H1 (cell line): ENCODE data around the gene ANKS1B. TPM values are rescaled to one million over a fixed set of nuclear protein-coding genes. Genes with fewer than 3 reads are reported as not detected.
A peak's percentile ranks its signal among the peaks of the same experiment; 100 is the strongest.

Experiments
- ASH2L ChIP-seq: fragments of 200-600, 300-600 bp; sonication (generic); IDR thresholded peaks from one replicate; pipeline ENCODE4 v1.7.1; 2017; ENCODE audit warnings: low read length
- CBX8 ChIP-seq: fragments of 300-800, 300-1000 bp; sonication (generic); IDR thresholded peaks from 2 replicates; pipeline ENCODE4 v1.7.1; 2016; ENCODE audit warnings: low read depth, low read length, borderline replicate concordance
- E2F6 ChIP-seq: IDR thresholded peaks from 2 replicates; pipeline ENCODE4 v1.6.1; 2012; ENCODE audit warnings: inconsistent platforms
- JUN ChIP-seq: IDR thresholded peaks from 2 replicates; pipeline ENCODE4 v1.6.1; 2011; ENCODE audit warnings: low read depth, mild to moderate bottlenecking, improper control_type of control experiment, low read length
- JUND ChIP-seq: IDR thresholded peaks from 2 replicates; pipeline ENCODE4 v1.6.1; 2011; ENCODE audit warnings: mild to moderate bottlenecking, improper control_type of control experiment, low read length
- KDM4A ChIP-seq: IDR thresholded peaks from one replicate; pipeline ENCODE4 v1.7.1; 2012; ENCODE audit warnings: low read depth, mild to moderate bottlenecking, moderate library complexity, low read length, inconsistent platforms; ENCODE audit not compliant: severe bottlenecking
- PHF8 ChIP-seq: fragments of 200-600 bp; sonication (generic); conservative IDR thresholded peaks from 2 replicates; pipeline ENCODE4 v1.7.1; 2012; ENCODE audit warnings: low read depth, mild to moderate bottlenecking, inconsistent platforms, low read length, moderate library complexity
- POU5F1 ChIP-seq: IDR thresholded peaks from 2 replicates; pipeline ENCODE4 v1.6.1; 2011; ENCODE audit warnings: low read depth, mild to moderate bottlenecking, low read length, moderate library complexity
- RAD21 ChIP-seq, 2 experiments: IDR thresholded peaks in 1 of 2; conservative IDR thresholded peaks in 1 of 2; 2 replicates each; pipeline ENCODE4 v1.6.1; 2011; ENCODE audit warnings: low read depth in 2 of 2, low read length in 2 of 2, improper control_type of control experiment in 1 of 2, inconsistent platforms in 1 of 2, mild to moderate bottlenecking in 1 of 2, moderate library complexity in 1 of 2
- RBBP5 ChIP-seq: IDR thresholded peaks from 2 replicates; pipeline ENCODE4 v1.7.1; 2012; ENCODE audit warnings: low read depth, mild to moderate bottlenecking, inconsistent platforms, low read length, moderate library complexity, borderline replicate concordance
- SP2 ChIP-seq: IDR thresholded peaks from 2 replicates; pipeline ENCODE4 v1.6.1; 2012; ENCODE audit warnings: mild to moderate bottlenecking, low read length, inconsistent platforms
- SUZ12 ChIP-seq: fragments of 200-600 bp; sonication (generic); IDR thresholded peaks from 2 replicates; pipeline ENCODE4 v1.6.1; 2012; ENCODE audit warnings: mild to moderate bottlenecking, inconsistent platforms, low read length, moderate library complexity, mixed read lengths
- polyA plus RNA-seq, 7 experiments: library from polyadenylated mRNA; depleted of rRNA in 3 of 7; stranded (reverse) in 5 of 7; unstranded in 2 of 7; fragments of >200 nt in 5 of 7; fragments of 200-250 nt in 2 of 7; gene quantifications; 1 replicate in 5 of 7; 2 replicates in 1 of 7; 4 replicates in 1 of 7; pipeline versions ENCODE4 v1.2.1 to v1.2.3, GENCODE V29; 2011 to 2013; ENCODE audit warnings: missing spikeins in 2 of 7, mixed read lengths in 2 of 7
- total RNA-seq: library from RNA; stranded (reverse); fragmentation: NEBNext Ultra II Directional; extraction: Animal tissue kit (Norgen Biotek cat#: 25700); gene quantifications from 2 replicates; pipeline ENCODE4 v1.2.1, GENCODE V29; 2021

Gene ANKS1B
- total and polyA plus RNA-seq, 2 of the 8 experiments (the other 6 are each of a cell fraction or from before 2014, with no cell fraction given): 2.7 to 6.1 TPM

GRCh38 chr12:98894412-98895085 lies 1090.2 kb downstream of the ANKS1B start (continued):
- TF ChIP-seq JUND (no peak), ASH2L (no peak), SP2 (no peak), JUN (no peak), RBBP5 (peak; percentile 46; the same call in 1 of the 2 replicates), POU5F1 (no peak), RAD21 (IDR thresholded peaks at IDR 0.05 in 1 of 2, conservative IDR thresholded peaks at IDR 0.05 in 1 of 2; ENCODE audit: low read depth in 2 of 2, low read length in 2 of 2) (peak in 1 of 2 experiments; percentile 11; a peak in 1 of 4 replicates), KDM4A (peak; percentile 86), SUZ12 (peak; percentile 3), PHF8 (no peak), CBX8 (no peak), E2F6 (peak; percentile 26; the same call in 1 of the 2 replicates)
